ENCODE data around the gene RAI1. TPM values are rescaled to one million over a fixed set of nuclear protein-coding genes. Genes with fewer than 3 reads are reported as not detected.

The RAI1 gene
- total and polyA plus RNA-seq, 2 of the 13 experiments (the other 11 are each of a cell fraction or from before 2014, with no cell fraction given): 3.4 to 5.2 TPM

- peak; percentile 56; the same call in 1 of the 2 replicates for TF ChIP-seq SP4 (CRISPR knock-in tag; IDR thresholded peaks at IDR 0.05)
- no peak for TF ChIP-seq RBFOX2 (IDR thresholded peaks at IDR 0.05; ENCODE audit: low read depth, low read length)
- no peak for TF ChIP-seq GPBP1L1 (CRISPR knock-in tag; IDR thresholded peaks at IDR 0.05)
- TF ChIP-seq TRIM24 (CRISPR knock-in tag; IDR thresholded peaks at IDR 0.05): no peak
- no peak for TF ChIP-seq SKI (IDR thresholded peaks at IDR 0.05; ENCODE audit: partially characterized antibody)
- TF ChIP-seq ZNF646 (CRISPR knock-in tag; IDR thresholded peaks at IDR 0.05): no peak
- no peak for TF ChIP-seq MYPOP (CRISPR knock-in tag; IDR thresholded peaks at IDR 0.05)
- TF ChIP-seq JUNB (CRISPR knock-in tag; IDR thresholded peaks at IDR 0.05; ENCODE audit: borderline replicate concordance): no peak
- no peak for TF ChIP-seq PHF5A (CRISPR knock-in tag; IDR thresholded peaks at IDR 0.05; ENCODE audit: low read depth, unreplicated experiment)
- TF ChIP-seq KAT2B (IDR thresholded peaks at IDR 0.05; ENCODE audit: borderline replicate concordance, low read depth, low read length): no peak
- TF ChIP-seq KAT8 (CRISPR knock-in tag; IDR thresholded peaks at IDR 0.05): no peak
- TF ChIP-seq ZBTB38 (CRISPR knock-in tag; IDR thresholded peaks at IDR 0.05): no peak; the same call in 1 of the 2 replicates
- no peak for TF ChIP-seq ZNF317 (CRISPR knock-in tag; IDR thresholded peaks at IDR 0.05)
- no peak; the same call in 1 of the 2 replicates for TF ChIP-seq MXD3 (CRISPR knock-in tag; IDR thresholded peaks at IDR 0.05)
- TF ChIP-seq ARNTL (CRISPR knock-in tag; IDR thresholded peaks at IDR 0.05): 0 out of 2 replicates have a peak, but pooled peaks have one; percentile 12
- TF ChIP-seq FOXJ3 (CRISPR knock-in tag; IDR thresholded peaks at IDR 0.05; ENCODE audit: borderline replicate concordance): no peak
- TF ChIP-seq ZBTB20 (CRISPR knock-in tag; IDR thresholded peaks at IDR 0.05; ENCODE audit: borderline replicate concordance, low read depth): no peak
- TF ChIP-seq EP300 (IDR thresholded peaks at IDR 0.05; ENCODE audit: low read depth in 2 of 2, low read length in 2 of 2): no peak
- TF ChIP-seq EP300 (CRISPR knock-in tag; IDR thresholded peaks at IDR 0.05; ENCODE audit: borderline replicate concordance): no peak
- no peak for TF ChIP-seq MAF1 (CRISPR knock-in tag; IDR thresholded peaks at IDR 0.05; ENCODE audit: borderline replicate concordance)
- no peak for TF ChIP-seq GATA4 (IDR thresholded peaks at IDR 0.05; ENCODE audit: borderline replicate concordance, low read depth)
- no peak for TF ChIP-seq PAWR (CRISPR knock-in tag; IDR thresholded peaks at IDR 0.05; ENCODE audit: borderline replicate concordance)
Observed at GRCh38 chr17:17666111-17666714, 15.0 kb upstream of the RAI1 start (continued).

Measured in HepG2 (cell line).